NCI-H1105 treated with DMSO at 0.1 percent for 48 hours (cell line): ENCODE measurements around the gene PRKCSH.
"Not testable (repeated sequence)": the region's sequence is repeated elsewhere in the genome, so short reads cannot be mapped to it uniquely, and the experiment has no call there.

Experiments
- DNase-seq: peaks from one replicate; lab custom pipeline; 2025; lab: John Stamatoyannopoulos, UW

PRKCSH gene

GRCh38 chr19:11420429-11421370 lies 14.7 kb upstream of the PRKCSH start:
- DNase-seq, result peak; percentile 18

- DNase-seq, result peak; percentile 26
These were observed 13.9 kb upstream of the PRKCSH start for GRCh38 chr19:11421371-11422098.

GRCh38 chr19:11422163-11423065 lies 13.0 kb upstream of the PRKCSH start:
- no peak for DNase-seq

- DNase-seq, result no peak
These were observed 12.2 kb upstream of the PRKCSH start for GRCh38 chr19:11423164-11423790.

- DNase-seq, result no peak
These were observed 11.6 kb upstream of the PRKCSH start for GRCh38 chr19:11423791-11424181.

- no peak for DNase-seq
These were observed 9.5 kb upstream of the PRKCSH start for GRCh38 chr19:11425719-11426457.

GRCh38 chr19:11426656-11427055 lies 8.8 kb upstream of the PRKCSH start:
- DNase-seq, result no peak

GRCh38 chr19:11433526-11433925 lies 1.9 kb upstream of the PRKCSH start:
- DNase-seq, result not testable (repeated sequence)

- peak; percentile 41 for DNase-seq
These were observed 755 bp upstream of the PRKCSH start for GRCh38 chr19:11434703-11435056.

- DNase-seq, result no peak
These were observed 438 bp downstream of the PRKCSH start for GRCh38 chr19:11435833-11436313.

GRCh38 chr19:11437955-11438354 lies 2.5 kb downstream of the PRKCSH start:
- no peak for DNase-seq

- DNase-seq, result no peak
These were observed 8.6 kb downstream of the PRKCSH start for GRCh38 chr19:11444059-11444458.

- no peak for DNase-seq
These were observed 9.7 kb downstream of the PRKCSH start for GRCh38 chr19:11445141-11445540.

- no peak for DNase-seq
These were observed 10.8 kb downstream of the PRKCSH start for GRCh38 chr19:11446271-11446651.

GRCh38 chr19:11446652-11447301 lies 11.3 kb downstream of the PRKCSH start:
- no peak for DNase-seq

- DNase-seq, result no peak
These were observed 12.2 kb downstream of the PRKCSH start for GRCh38 chr19:11447347-11448262.

- no peak for DNase-seq
These were observed 13.0 kb downstream of the PRKCSH start for GRCh38 chr19:11448410-11448809.

GRCh38 chr19:11448923-11449554 lies 13.6 kb downstream of the PRKCSH start:
- DNase-seq, result no peak
